ENCODE measurements around the gene CIP2A.

DNA sequence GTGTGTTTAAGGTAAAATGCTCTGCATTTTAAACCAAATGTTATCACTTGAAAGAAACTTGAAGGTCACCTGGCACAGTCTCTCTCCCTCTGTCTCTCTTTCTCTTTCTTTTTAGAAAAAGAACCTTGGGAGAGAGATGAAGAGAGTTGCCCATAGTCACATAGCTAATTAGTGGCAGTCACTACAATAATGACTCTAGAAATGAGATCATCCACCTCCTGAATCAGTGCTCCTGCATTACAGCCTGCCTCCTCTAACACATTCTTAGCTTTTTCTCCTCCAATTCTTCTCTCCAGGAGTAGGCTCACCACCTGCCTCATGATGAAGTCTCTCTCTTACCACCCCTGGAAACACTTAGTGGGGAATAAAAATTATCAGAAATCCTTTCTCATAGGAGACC is 81.3 kb downstream of the CIP2A start:
- no peak for TF ChIP-seq CHD2 (IDR thresholded peaks at IDR 0.05; ENCODE audit: low read depth, low read length)
- no peak for TF ChIP-seq CREM (IDR thresholded peaks at IDR 0.05)
- TF ChIP-seq CREM (CRISPR knock-in tag; IDR thresholded peaks at IDR 0.05), result no peak
